ENCODE measurements around the gene PHTF2. TPM values are rescaled to one million over a fixed set of nuclear protein-coding genes. Genes with fewer than 3 reads are reported as not detected.

PHTF2 gene
- total and polyA plus RNA-seq, 4 donors, result 5.1 to 37.1 (median 8.7) TPM

DNA sequence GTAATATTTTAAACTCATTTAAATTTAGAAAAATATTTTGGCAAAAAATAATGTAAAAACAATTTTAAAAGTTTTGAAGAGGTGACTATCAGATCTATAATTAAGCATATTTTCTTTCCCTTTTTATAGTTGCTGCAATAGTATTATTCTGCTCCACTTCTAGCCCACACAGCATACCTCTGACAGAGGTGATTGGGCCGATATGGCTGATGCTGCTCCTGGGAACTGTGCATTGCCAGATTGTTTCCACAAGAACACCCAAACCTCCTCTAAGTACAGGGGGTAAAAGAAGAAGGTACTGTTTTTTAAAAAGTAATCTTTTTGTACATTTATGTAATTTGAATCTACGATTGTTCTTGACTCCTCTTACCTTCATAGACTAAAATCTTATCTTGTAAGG is 110.1 kb downstream of the PHTF2 start:
- DNase-seq (no peak), ATAC-seq (ENCODE audit: insufficient read depth, low FRiP score) (no peak)
- Histone ChIP-seq H3K9ac (ENCODE audit: insufficient read depth in 1 of 2, low read length in 2 of 2) (no peak overlapping the region), H3K36me3 (ENCODE audit: control insufficient read depth in 4 of 4, insufficient read depth in 4 of 4, low read length in 4 of 4) (no peaks in the 10 kb centered on the region), H3K9me3 (ENCODE audit: control insufficient read depth in 4 of 4, insufficient read depth in 3 of 4, low read length in 3 of 4) (no peaks in the 10 kb centered on the region), H3K4me3 (no peak overlapping the region), H3K27me3 (ENCODE audit: control insufficient read depth in 3 of 3, insufficient read depth in 3 of 3, low read length in 2 of 3) (no peaks in the 10 kb centered on the region), H3K27ac (ENCODE audit: low read depth in 1 of 2, low read length in 1 of 2) (no peak overlapping the region), H3K4me1 (ENCODE audit: control insufficient read depth in 5 of 5, insufficient read depth in 5 of 5, low read length in 5 of 5) (no peaks in the 10 kb centered on the region)
- TF ChIP-seq, protein P1, sequence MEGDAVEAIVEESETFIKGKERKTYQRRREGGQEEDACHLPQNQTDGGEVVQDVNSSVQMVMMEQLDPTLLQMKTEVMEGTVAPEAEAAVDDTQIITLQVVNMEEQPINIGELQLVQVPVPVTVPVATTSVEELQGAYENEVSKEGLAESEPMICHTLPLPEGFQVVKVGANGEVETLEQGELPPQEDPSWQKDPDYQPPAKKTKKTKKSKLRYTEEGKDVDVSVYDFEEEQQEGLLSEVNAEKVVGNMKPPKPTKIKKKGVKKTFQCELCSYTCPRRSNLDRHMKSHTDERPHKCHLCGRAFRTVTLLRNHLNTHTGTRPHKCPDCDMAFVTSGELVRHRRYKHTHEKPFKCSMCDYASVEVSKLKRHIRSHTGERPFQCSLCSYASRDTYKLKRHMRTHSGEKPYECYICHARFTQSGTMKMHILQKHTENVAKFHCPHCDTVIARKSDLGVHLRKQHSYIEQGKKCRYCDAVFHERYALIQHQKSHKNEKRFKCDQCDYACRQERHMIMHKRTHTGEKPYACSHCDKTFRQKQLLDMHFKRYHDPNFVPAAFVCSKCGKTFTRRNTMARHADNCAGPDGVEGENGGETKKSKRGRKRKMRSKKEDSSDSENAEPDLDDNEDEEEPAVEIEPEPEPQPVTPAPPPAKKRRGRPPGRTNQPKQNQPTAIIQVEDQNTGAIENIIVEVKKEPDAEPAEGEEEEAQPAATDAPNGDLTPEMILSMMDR (IDR thresholded peaks at IDR 0.05; ENCODE audit: control extremely low read depth, extremely low read depth), result no peak
- WGBS, 2 donors, result 94 to 98% methylated on average over 2 of the region's 2 CpGs

DNA sequence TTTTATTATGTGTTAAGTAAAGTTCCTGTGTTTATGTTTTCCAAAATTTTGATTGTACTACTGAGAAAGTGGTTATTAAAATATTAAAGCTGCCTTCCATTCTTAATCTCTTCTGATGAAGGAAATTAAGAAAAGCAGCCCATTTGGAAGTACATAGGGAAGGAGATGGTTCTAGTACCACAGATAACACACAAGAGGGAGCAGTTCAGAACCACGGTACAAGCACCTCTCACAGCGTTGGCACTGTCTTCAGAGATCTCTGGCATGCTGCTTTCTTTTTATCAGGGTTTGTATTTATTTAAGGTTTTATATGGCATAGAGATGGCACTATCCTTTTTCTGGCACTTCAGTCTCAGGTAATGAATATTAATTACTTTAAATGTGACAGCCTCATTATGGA is 111.6 kb downstream of the PHTF2 start:
- 77 to 82% methylated on average over 2 of the region's 2 CpGs for WGBS, 2 donors

DNA sequence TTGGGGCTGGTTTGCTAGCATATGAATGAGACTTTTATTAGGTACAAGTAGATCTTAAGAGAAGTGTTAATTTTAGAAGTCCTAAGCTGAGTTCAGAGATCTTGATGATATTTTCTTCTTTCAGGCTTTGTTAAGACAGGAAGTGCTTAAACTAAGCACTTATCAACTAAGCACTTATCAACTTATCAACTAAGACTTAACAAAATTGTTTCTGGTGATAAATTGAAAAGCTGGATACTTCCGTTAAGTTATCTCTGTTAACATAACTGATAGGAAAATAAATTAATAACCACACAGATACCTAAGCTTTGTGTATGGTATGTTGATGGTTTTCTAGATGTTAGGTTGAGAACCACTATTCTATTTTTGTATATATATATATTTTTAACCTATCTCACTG is 113.7 kb downstream of the PHTF2 start:
- Histone ChIP-seq H3K27me3 (ENCODE audit: control insufficient read depth in 3 of 3, insufficient read depth in 3 of 3, low read length in 2 of 3) (no peaks in the 10 kb centered on the region), H3K9ac (ENCODE audit: insufficient read depth in 1 of 2, low read length in 2 of 2) (no peak overlapping the region), H3K4me3 (no peak overlapping the region), H3K27ac (ENCODE audit: low read depth in 1 of 2, low read length in 1 of 2) (no peak overlapping the region), H3K4me1 (ENCODE audit: control insufficient read depth in 5 of 5, insufficient read depth in 5 of 5, low read length in 5 of 5) (no peaks in the 10 kb centered on the region), H3K36me3 (ENCODE audit: control insufficient read depth in 4 of 4, insufficient read depth in 4 of 4, low read length in 4 of 4) (peaks cover 0 to 2% (median 0%) of the 10 kb centered on the region in 4 donors), H3K9me3 (ENCODE audit: control insufficient read depth in 4 of 4, insufficient read depth in 3 of 4, low read length in 3 of 4) (no peaks in the 10 kb centered on the region)
- 67 to 73% methylated on average over 1 of the region's 1 CpG for WGBS, 2 donors
- no peak for ATAC-seq (ENCODE audit: insufficient read depth, low FRiP score)
- TF ChIP-seq, protein P1 (IDR thresholded peaks at IDR 0.05; ENCODE audit: control extremely low read depth, extremely low read depth), result no peak
- DNase-seq, result no peak

More for the DNA sequence above, 111.6 kb downstream of the PHTF2 start:
- H3K4me3 ChIP-seq, result no peak overlapping the region
- no peak overlapping the region for H3K9ac ChIP-seq (ENCODE audit: insufficient read depth in 1 of 2, low read length in 2 of 2)
- no peak for DNase-seq
- no peaks in the 10 kb centered on the region for H3K9me3 ChIP-seq (ENCODE audit: control insufficient read depth in 4 of 4, insufficient read depth in 3 of 4, low read length in 3 of 4)
- ATAC-seq (ENCODE audit: insufficient read depth, low FRiP score), result no peak
- TF ChIP-seq, protein P1 (IDR thresholded peaks at IDR 0.05; ENCODE audit: control extremely low read depth, extremely low read depth), result no peak
- no peaks in the 10 kb centered on the region for H3K4me1 ChIP-seq (ENCODE audit: control insufficient read depth in 5 of 5, insufficient read depth in 5 of 5, low read length in 5 of 5)
- H3K27me3 ChIP-seq (ENCODE audit: control insufficient read depth in 3 of 3, insufficient read depth in 3 of 3, low read length in 2 of 3), result no peaks in the 10 kb centered on the region
- peaks cover 0 to 2% (median 0%) of the 10 kb centered on the region in 4 donors for H3K36me3 ChIP-seq (ENCODE audit: control insufficient read depth in 4 of 4, insufficient read depth in 4 of 4, low read length in 4 of 4)
- no peak overlapping the region for H3K27ac ChIP-seq (ENCODE audit: low read depth in 1 of 2, low read length in 1 of 2)

DNA sequence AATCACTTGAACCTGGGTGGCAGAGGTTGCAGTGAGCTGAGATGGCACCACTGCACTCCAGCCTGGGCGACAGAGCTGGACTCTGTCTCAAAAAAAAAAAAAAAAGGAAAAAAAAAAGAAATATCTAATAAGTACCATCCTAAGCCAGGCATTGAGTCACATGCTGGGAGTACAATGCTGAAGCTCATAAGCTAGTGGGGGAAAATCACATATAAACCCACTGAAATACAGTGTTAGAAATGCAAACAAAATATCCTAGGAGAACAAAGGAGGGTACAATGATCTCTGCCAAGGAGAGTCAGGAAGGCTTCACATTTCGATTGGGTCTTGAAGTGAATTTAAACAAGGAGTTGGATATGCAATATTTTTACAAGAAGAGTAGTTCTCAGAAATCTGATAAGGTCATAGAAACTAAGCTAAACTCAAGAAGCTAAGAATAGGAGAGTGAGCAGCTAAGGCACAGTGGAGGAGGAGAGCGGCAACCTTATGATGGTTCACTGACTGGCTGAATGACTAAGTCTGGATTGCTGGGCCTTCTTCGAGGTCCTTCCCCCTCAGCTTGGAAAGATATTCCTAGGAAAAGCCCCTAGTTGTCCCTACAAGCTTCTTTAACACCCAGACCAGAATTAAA is 115.5 kb downstream of the PHTF2 start:
- Histone ChIP-seq H3K9ac (ENCODE audit: insufficient read depth in 1 of 2, low read length in 2 of 2) (no peak overlapping the region), H3K4me1 (ENCODE audit: control insufficient read depth in 5 of 5, insufficient read depth in 5 of 5, low read length in 5 of 5) (no peaks in the 10 kb centered on the region), H3K4me3 (no peak overlapping the region), H3K27ac (ENCODE audit: low read depth in 1 of 2, low read length in 1 of 2) (no peak overlapping the region), H3K9me3 (ENCODE audit: control insufficient read depth in 4 of 4, insufficient read depth in 3 of 4, low read length in 3 of 4) (no peaks in the 10 kb centered on the region), H3K27me3 (ENCODE audit: control insufficient read depth in 3 of 3, insufficient read depth in 3 of 3, low read length in 2 of 3) (no peaks in the 10 kb centered on the region), H3K36me3 (ENCODE audit: control insufficient read depth in 4 of 4, insufficient read depth in 4 of 4, low read length in 4 of 4) (peaks cover 0 to 2% (median 0%) of the 10 kb centered on the region in 4 donors)
- no peak for ATAC-seq (ENCODE audit: insufficient read depth, low FRiP score)
- TF ChIP-seq, protein P1 (IDR thresholded peaks at IDR 0.05; ENCODE audit: control extremely low read depth, extremely low read depth), result no peak
- peak in 2 of 3 donors; percentile 27 to 43 for DNase-seq
- WGBS, 2 donors, result 70 to 89% methylated on average over 4 of the region's 4 CpGs

Data from lung (tissue), 12 donors.